ENCODE measurements around the gene NOBOX. TPM values are rescaled to one million over a fixed set of nuclear protein-coding genes. Genes with fewer than 3 reads are reported as not detected.
"Not testable (repeated sequence)": the region's sequence is repeated elsewhere in the genome, so short reads cannot be mapped to it uniquely, and the experiment has no call there.

NOBOX gene
- total and polyA plus RNA-seq, 10 of the 15 experiments (the other 5 are each of a cell fraction or from before 2014, with no cell fraction given) = not detected

GRCh38 chr7:144378651-144379050 lies 24.8 kb downstream of the NOBOX start:
- no peak for TF ChIP-seq NR2C1 (IDR thresholded peaks at IDR 0.05)
- no peak for TF ChIP-seq EZH2 (IDR thresholded peaks at IDR 0.05; ENCODE audit: borderline replicate concordance, control insufficient read depth, low read depth, low read length)
- no peak for TF ChIP-seq BHLHE40 (IDR thresholded peaks at IDR 0.05; ENCODE audit: borderline replicate concordance in 1 of 2, low read depth in 2 of 2, low read length in 1 of 2)
- no peak for TF ChIP-seq KLF5 (IDR thresholded peaks at IDR 0.05; ENCODE audit: partially characterized antibody)
- no peak for TF ChIP-seq HDGF (IDR thresholded peaks at IDR 0.05)
- TF ChIP-seq TCF12 (IDR thresholded peaks at IDR 0.05; ENCODE audit: low read depth, low read length) = no peak
- no peak for TF ChIP-seq ZNF217 (IDR thresholded peaks at IDR 0.05)
- no peak for TF ChIP-seq SUPT20H (IDR thresholded peaks at IDR 0.05; ENCODE audit: borderline replicate concordance, control insufficient read depth, low read depth, low read length)
- TF ChIP-seq NRF1 (conservative IDR thresholded peaks at IDR 0.05; ENCODE audit: low read depth, low read length) = no peak
- no peak for TF ChIP-seq E2F4 (IDR thresholded peaks at IDR 0.05; ENCODE audit: low read depth, low read length)
- TF ChIP-seq POLR2AphosphoS5 (IDR thresholded peaks at IDR 0.05; ENCODE audit: low read length) = no peak
- no peaks in the 10 kb centered on the region for H4K20me1 ChIP-seq (ENCODE audit: control insufficient read depth, insufficient read depth)
- no TSS peak for BruUV-seq (replicated peaks)
- POLR2A ChIA-PET = no interaction called here
- SMC1A ChIA-PET (ENCODE audit: uncharacterized antibody, unreplicated experiment) = no interaction called here
- H3K4me1 ChIP-seq (ENCODE audit: control insufficient read depth, insufficient read depth, low read length) = peaks cover under 1% of the 10 kb centered on the region; the same call in 1 of the 2 replicates
- in situ Hi-C loops (cut with MboI) = loop anchor here (25.0 kb wide), 1 partner anchor 466 kb away; the partner anchor contains the start of gene TCAF1
- CTCF ChIA-PET = no interaction called here
- no peak overlapping the region for H3K27ac ChIP-seq (ENCODE audit: control insufficient read depth, insufficient read depth)
- no peaks in the 10 kb centered on the region; a peak in 1 of 4 replicates for H3K36me3 ChIP-seq (ENCODE audit: control insufficient read depth in 2 of 2, insufficient read depth in 2 of 2, low read length in 1 of 2)
- H3K4me2 ChIP-seq (ENCODE audit: control insufficient read depth, insufficient read depth) = no peak overlapping the region
- 73% methylated on average over 9 of the region's 9 CpGs for WGBS (ENCODE audit: insufficient coverage, insufficient replicate concordance, low lambda C conversion rate, missing lambda C conversion rate)
- H3K9me3 ChIP-seq (replicated peaks; ENCODE audit: control insufficient read depth, insufficient read depth, low read length) = no peaks in the 10 kb centered on the region
- FAIRE-seq (no peak), ATAC-seq (no peak), DNase-seq (ENCODE audit: low read depth, low spot score) (no peak)
- H3K9ac ChIP-seq (ENCODE audit: control insufficient read depth, insufficient read depth, low read length) = no peak overlapping the region
- no peaks in the 10 kb centered on the region for H3K27me3 ChIP-seq (replicated peaks in 1 of 2; ENCODE audit: control insufficient read depth in 2 of 2, insufficient read depth in 2 of 2, low read length in 1 of 2)
- no peaks in the 10 kb centered on the region for H3K79me2 ChIP-seq (ENCODE audit: control insufficient read depth, insufficient read depth, low read length)
- intact Hi-C loops (cut with micrococcal nuclease; ENCODE audit: unreplicated experiment) = no loop called here
- H2AFZ ChIP-seq (ENCODE audit: control insufficient read depth, low read depth, low read length) = no peak overlapping the region
- RAD21 ChIA-PET (ENCODE audit: unreplicated experiment) = no interaction called here
- no peak overlapping the region for H3K4me3 ChIP-seq

GRCh38 chr7:144369221-144369620 lies 34.3 kb downstream of the NOBOX start:
- H3K9me3 ChIP-seq (replicated peaks; ENCODE audit: control insufficient read depth, insufficient read depth, low read length); H4K20me1 ChIP-seq (ENCODE audit: control insufficient read depth, insufficient read depth); H3K4me1 ChIP-seq (ENCODE audit: control insufficient read depth, insufficient read depth, low read length); H3K9ac ChIP-seq (ENCODE audit: control insufficient read depth, insufficient read depth, low read length); intact Hi-C loops (cut with micrococcal nuclease; ENCODE audit: unreplicated experiment); BruUV-seq (replicated peaks); RAD21 ChIA-PET (ENCODE audit: unreplicated experiment); H3K36me3 ChIP-seq (ENCODE audit: control insufficient read depth in 2 of 2, insufficient read depth in 2 of 2, low read length in 1 of 2); CTCF ChIA-PET; in situ Hi-C loops (cut with MboI); POLR2A ChIA-PET; H3K27me3 ChIP-seq (replicated peaks in 1 of 2; ENCODE audit: control insufficient read depth in 2 of 2, insufficient read depth in 2 of 2, low read length in 1 of 2); H2AFZ ChIP-seq (ENCODE audit: control insufficient read depth, low read depth, low read length); H3K27ac ChIP-seq (ENCODE audit: control insufficient read depth, insufficient read depth); H3K4me2 ChIP-seq (ENCODE audit: control insufficient read depth, insufficient read depth); FAIRE-seq; H3K79me2 ChIP-seq (ENCODE audit: control insufficient read depth, insufficient read depth, low read length); SMC1A ChIA-PET (ENCODE audit: uncharacterized antibody, unreplicated experiment); DNase-seq (ENCODE audit: low read depth, low spot score); H3K4me3 ChIP-seq: not testable (repeated sequence)
- ATAC-seq = peak; percentile 54; the same call in 2 of the 3 replicates
- no CpG with 5 or more reads among the region's 7 CpGs for WGBS (ENCODE audit: insufficient coverage, insufficient replicate concordance, low lambda C conversion rate, missing lambda C conversion rate)

GRCh38 chr7:144367250-144367649 lies 36.2 kb downstream of the NOBOX start:
- H3K27me3 ChIP-seq (replicated peaks in 1 of 2; ENCODE audit: control insufficient read depth in 2 of 2, insufficient read depth in 2 of 2, low read length in 1 of 2); FAIRE-seq; CTCF ChIA-PET; H3K4me3 ChIP-seq; intact Hi-C loops (cut with micrococcal nuclease; ENCODE audit: unreplicated experiment); H3K79me2 ChIP-seq (ENCODE audit: control insufficient read depth, insufficient read depth, low read length); RAD21 ChIA-PET (ENCODE audit: unreplicated experiment); in situ Hi-C loops (cut with MboI); POLR2A ChIA-PET; H2AFZ ChIP-seq (ENCODE audit: control insufficient read depth, low read depth, low read length); SMC1A ChIA-PET (ENCODE audit: uncharacterized antibody, unreplicated experiment); DNase-seq (ENCODE audit: low read depth, low spot score); H3K9me3 ChIP-seq (replicated peaks; ENCODE audit: control insufficient read depth, insufficient read depth, low read length); H3K4me1 ChIP-seq (ENCODE audit: control insufficient read depth, insufficient read depth, low read length); H3K9ac ChIP-seq (ENCODE audit: control insufficient read depth, insufficient read depth, low read length); BruUV-seq (replicated peaks); ATAC-seq; H3K36me3 ChIP-seq (ENCODE audit: control insufficient read depth in 2 of 2, insufficient read depth in 2 of 2, low read length in 1 of 2); H3K4me2 ChIP-seq (ENCODE audit: control insufficient read depth, insufficient read depth); H4K20me1 ChIP-seq (ENCODE audit: control insufficient read depth, insufficient read depth); H3K27ac ChIP-seq (ENCODE audit: control insufficient read depth, insufficient read depth): not testable (repeated sequence)
- no CpG with 5 or more reads among the region's 9 CpGs for WGBS (ENCODE audit: insufficient coverage, insufficient replicate concordance, low lambda C conversion rate, missing lambda C conversion rate)

Data from GM12878 (cell line).